Stomach smooth muscle (tissue), 2 donors: Measurements from ENCODE around the gene CSNK1G1.

ENCODE experiments used
- H3K27ac ChIP-seq: one replicate; pipeline ENCODE4 v1.7.0; 2013; ENCODE audit warnings: mild to moderate bottlenecking, low read length, inconsistent platforms
- H3K27me3 ChIP-seq, 2 donors: one replicate each; pipeline ENCODE4 v1.7.0; 2013; ENCODE audit warnings: low read length in 2 of 2; ENCODE audit not compliant: insufficient read depth in 2 of 2, control insufficient read depth in 1 of 2
- H3K36me3 ChIP-seq, 2 donors: one replicate each; pipeline ENCODE4 v1.7.0; 2013; ENCODE audit warnings: low read length in 2 of 2; ENCODE audit not compliant: control insufficient read depth in 2 of 2, insufficient read depth in 2 of 2
- H3K4me1 ChIP-seq: one replicate; pipeline ENCODE4 v1.7.0; 2013; ENCODE audit warnings: low read length; ENCODE audit not compliant: control insufficient read depth, insufficient read depth
- H3K4me3 ChIP-seq, 2 donors: one replicate each; pipeline ENCODE4 v1.7.0; 2013; ENCODE audit warnings: low read length in 2 of 2
- H3K9ac ChIP-seq, 2 donors: one replicate each; pipeline ENCODE4 v1.7.0; 2013; ENCODE audit warnings: low read length in 2 of 2, mild to moderate bottlenecking in 1 of 2
- H3K9me3 ChIP-seq, 2 donors: one replicate each; pipeline ENCODE4 v1.7.0; 2013; ENCODE audit warnings: low read length in 2 of 2; ENCODE audit not compliant: control insufficient read depth in 2 of 2
- donor health status: healthy.
- donor health status: Pancreatic carcinoma.

The CSNK1G1 gene

GRCh38 chr15:64245405-64245804 lies 110.6 kb downstream of the CSNK1G1 start:
- Histone ChIP-seq H3K27me3 (no peaks in the 10 kb centered on the region), H3K9ac (no peak overlapping the region), H3K27ac (no peak overlapping the region), H3K36me3 (no peaks in the 10 kb centered on the region), H3K9me3 (no peaks in the 10 kb centered on the region), H3K4me3 (no peak overlapping the region), H3K4me1 (no peaks in the 10 kb centered on the region)

DNA sequence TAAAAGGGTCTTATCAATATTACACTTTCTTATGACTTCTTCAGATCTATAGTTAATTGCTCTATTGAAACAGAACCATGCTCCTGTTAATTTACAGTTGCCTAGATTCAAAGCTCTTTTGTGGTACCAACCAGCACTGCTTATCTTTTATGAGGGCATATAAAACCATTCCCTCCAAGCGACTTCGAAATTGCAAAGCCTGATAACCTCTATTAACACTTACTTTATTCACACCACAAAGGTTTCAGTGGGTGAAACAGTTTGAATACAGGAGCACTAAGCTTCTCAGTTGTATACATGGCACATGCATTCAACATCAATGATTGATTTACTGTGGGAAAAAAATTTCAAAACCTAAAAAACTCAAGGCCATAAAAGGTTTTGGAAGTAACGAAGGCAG lies 118.3 kb downstream of the CSNK1G1 start:
- Histone ChIP-seq H3K4me3 (no peak overlapping the region), H3K9ac (no peak overlapping the region), H3K27me3 (no peaks in the 10 kb centered on the region)

DNA sequence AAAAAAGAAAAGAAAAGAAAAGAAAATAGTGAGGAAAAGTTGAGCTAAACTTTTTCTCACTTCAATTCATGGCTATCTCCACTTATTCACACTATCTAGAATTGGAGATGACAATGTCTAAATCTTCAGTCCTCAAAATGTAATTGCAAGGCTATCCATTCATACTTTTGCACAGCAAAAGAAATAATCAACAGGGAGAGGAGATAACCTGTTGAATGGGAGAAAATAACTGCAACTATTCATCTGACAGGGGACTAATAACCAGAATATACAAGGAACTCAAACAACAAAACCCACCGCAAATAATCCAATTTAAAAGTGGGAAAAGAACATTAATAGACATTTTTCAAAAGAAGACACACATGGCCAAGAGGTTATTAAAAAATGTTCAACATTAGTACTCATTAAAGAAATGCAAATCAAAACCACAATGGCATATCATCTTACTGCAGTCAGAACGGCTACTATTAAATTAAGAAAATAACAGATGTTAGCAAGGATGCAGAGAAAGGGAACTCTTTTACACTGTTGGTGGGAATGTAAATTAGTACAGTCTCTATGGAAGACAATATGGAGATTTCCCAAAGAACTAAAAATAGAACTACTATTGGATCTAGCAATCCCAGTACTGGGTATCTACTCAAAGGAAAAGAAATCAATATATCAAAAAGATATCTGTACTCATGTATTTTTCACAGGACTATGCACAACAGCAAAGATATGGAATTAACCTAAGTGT lies 119.6 kb downstream of the CSNK1G1 start:
- no peak overlapping the region for H3K4me3 ChIP-seq
- no peaks in the 10 kb centered on the region for H3K27me3 ChIP-seq
- no peak overlapping the region for H3K27ac ChIP-seq
- H3K9ac ChIP-seq, result no peak overlapping the region
- no peaks in the 10 kb centered on the region for H3K4me1 ChIP-seq
- H3K9me3 ChIP-seq, result no peaks in the 10 kb centered on the region
- no peaks in the 10 kb centered on the region for H3K36me3 ChIP-seq

More for the DNA sequence above, 118.3 kb downstream of the CSNK1G1 start:
- H3K4me1 ChIP-seq, result no peaks in the 10 kb centered on the region
- H3K36me3 ChIP-seq, result no peaks in the 10 kb centered on the region
- no peaks in the 10 kb centered on the region for H3K9me3 ChIP-seq
- no peak overlapping the region for H3K27ac ChIP-seq

- no peaks in the 10 kb centered on the region for H3K4me1 ChIP-seq
- no peak overlapping the region for H3K4me3 ChIP-seq
These were observed 120.4 kb downstream of the CSNK1G1 start for GRCh38 chr15:64235552-64235951.

DNA sequence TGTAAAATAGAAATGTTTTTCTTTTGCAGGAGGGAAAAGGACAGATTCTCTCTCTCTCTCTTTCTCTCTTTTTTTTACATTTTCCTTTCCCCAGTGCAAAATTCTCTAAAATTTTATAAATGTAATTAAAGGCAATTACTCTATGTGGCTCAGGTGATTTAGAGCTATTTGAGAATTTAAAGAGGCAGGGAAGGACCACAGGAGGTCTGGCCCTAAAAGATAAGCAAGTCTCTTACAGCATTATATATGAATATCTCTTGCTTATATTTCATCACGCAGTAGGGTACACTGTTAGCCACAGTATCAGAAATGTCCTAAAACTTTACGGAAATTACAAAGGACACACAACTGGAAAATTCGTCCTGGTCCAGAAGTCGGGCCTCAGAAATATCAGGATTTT lies 122.7 kb downstream of the CSNK1G1 start:
- no peaks in the 10 kb centered on the region for H3K9me3 ChIP-seq
- H3K9ac ChIP-seq, result no peak overlapping the region
- no peaks in the 10 kb centered on the region for H3K36me3 ChIP-seq
- H3K4me3 ChIP-seq, result no peak overlapping the region
- H3K4me1 ChIP-seq, result no peaks in the 10 kb centered on the region
- no peaks in the 10 kb centered on the region for H3K27me3 ChIP-seq
- H3K27ac ChIP-seq, result no peak overlapping the region

More at GRCh38 chr15:64235552-64235951, 120.4 kb downstream of the CSNK1G1 start:
- Histone ChIP-seq H3K27ac (no peak overlapping the region), H3K9me3 (no peaks in the 10 kb centered on the region), H3K27me3 (no peaks in the 10 kb centered on the region), H3K9ac (no peak overlapping the region), H3K36me3 (no peaks in the 10 kb centered on the region)

GRCh38 chr15:64232400-64232799 lies 123.6 kb downstream of the CSNK1G1 start:
- H3K4me1 ChIP-seq, result no peaks in the 10 kb centered on the region
- no peak overlapping the region for H3K9ac ChIP-seq
- no peak overlapping the region for H3K4me3 ChIP-seq
- no peak overlapping the region for H3K27ac ChIP-seq
- H3K36me3 ChIP-seq, result no peaks in the 10 kb centered on the region
- H3K27me3 ChIP-seq, result no peaks in the 10 kb centered on the region
- no peaks in the 10 kb centered on the region for H3K9me3 ChIP-seq

- Histone ChIP-seq H3K9me3 (peaks cover 0 to 3% of the 10 kb centered on the region in 2 donors), H3K27ac (no peak overlapping the region), H3K27me3 (no peaks in the 10 kb centered on the region), H3K4me1 (no peaks in the 10 kb centered on the region), H3K9ac (no peak overlapping the region), H3K36me3 (no peaks in the 10 kb centered on the region), H3K4me3 (no peak overlapping the region)
These were observed 126.7 kb downstream of the CSNK1G1 start for GRCh38 chr15:64229129-64229724.

DNA sequence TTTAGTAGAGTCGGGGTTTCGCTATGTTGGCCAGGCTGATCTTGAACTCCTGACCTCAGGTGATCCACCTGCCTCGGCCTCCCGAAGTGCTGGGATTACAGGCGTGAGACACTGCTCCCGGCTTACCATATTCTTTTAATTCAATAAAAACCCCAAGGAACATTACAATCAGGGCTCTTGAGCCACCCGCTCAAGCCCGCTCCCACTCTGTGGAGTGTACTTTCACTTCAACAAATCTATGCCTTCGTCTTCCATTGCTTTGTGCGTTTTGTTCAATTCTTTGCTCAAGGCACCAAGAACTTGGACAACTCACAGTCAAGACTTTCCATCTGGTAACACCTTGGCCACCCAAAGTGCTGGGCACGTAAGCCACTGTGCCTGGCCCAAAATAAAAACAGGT lies 130.2 kb downstream of the CSNK1G1 start:
- Histone ChIP-seq H3K4me3 (no peak overlapping the region), H3K27ac (no peak overlapping the region), H3K9ac (no peak overlapping the region), H3K27me3 (no peaks in the 10 kb centered on the region), H3K4me1 (no peaks in the 10 kb centered on the region), H3K36me3 (no peaks in the 10 kb centered on the region), H3K9me3 (peaks cover 0 to 3% of the 10 kb centered on the region in 2 donors)

DNA sequence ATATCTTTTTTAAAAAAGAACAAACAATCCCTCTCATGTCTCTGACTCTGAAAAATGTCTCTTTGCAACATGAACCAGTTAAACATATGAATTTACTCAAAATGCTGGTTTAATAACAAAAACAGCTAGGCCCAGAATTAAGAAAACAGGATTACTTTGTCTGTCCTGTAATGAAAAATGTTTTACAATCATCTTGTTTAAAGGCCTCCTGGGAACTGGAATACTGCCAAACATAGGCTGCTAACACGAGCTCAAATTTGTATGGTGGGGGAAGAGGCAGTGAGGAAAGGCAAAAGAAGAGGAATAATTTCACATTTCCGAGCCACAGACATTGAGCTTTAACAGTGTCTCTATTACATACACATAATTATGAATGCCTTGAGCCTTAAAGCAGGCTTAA lies 131.5 kb downstream of the CSNK1G1 start:
- Histone ChIP-seq H3K4me3 (no peak overlapping the region), H3K4me1 (no peaks in the 10 kb centered on the region), H3K36me3 (no peaks in the 10 kb centered on the region), H3K9me3 (peaks cover 0 to 3% of the 10 kb centered on the region in 2 donors), H3K27ac (no peak overlapping the region), H3K9ac (no peak overlapping the region), H3K27me3 (no peaks in the 10 kb centered on the region)

GRCh38 chr15:64223882-64224281 lies 132.1 kb downstream of the CSNK1G1 start:
- no peaks in the 10 kb centered on the region for H3K27me3 ChIP-seq
- no peaks in the 10 kb centered on the region for H3K36me3 ChIP-seq
- H3K9me3 ChIP-seq, result peaks cover 0 to 3% of the 10 kb centered on the region in 2 donors
- H3K9ac ChIP-seq, result no peak overlapping the region
- no peak overlapping the region for H3K4me3 ChIP-seq
- no peak overlapping the region for H3K27ac ChIP-seq
- no peaks in the 10 kb centered on the region for H3K4me1 ChIP-seq
